ENCODE data around the gene OR2T11.

DNA sequence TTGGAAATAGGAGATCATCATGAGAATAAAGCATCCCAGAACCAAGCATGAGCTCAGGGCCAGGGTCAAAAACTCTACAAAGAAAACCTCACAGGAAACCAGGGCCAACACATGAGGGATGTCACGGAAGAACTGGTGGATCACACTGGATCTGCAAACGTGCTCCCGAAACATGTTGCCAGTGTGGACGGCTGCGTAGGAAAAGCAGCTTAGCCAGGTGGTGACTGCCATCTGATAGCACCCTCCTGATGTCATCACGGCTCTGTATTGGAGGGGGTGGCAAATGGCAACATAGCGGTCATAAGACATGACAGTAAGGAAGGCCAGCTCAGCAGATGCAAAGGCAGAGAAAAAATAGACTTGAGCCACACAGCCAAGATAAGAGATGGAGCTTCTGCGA is 46.8 kb upstream of the OR2T11 start:
- TF ChIP-seq, protein P1, sequence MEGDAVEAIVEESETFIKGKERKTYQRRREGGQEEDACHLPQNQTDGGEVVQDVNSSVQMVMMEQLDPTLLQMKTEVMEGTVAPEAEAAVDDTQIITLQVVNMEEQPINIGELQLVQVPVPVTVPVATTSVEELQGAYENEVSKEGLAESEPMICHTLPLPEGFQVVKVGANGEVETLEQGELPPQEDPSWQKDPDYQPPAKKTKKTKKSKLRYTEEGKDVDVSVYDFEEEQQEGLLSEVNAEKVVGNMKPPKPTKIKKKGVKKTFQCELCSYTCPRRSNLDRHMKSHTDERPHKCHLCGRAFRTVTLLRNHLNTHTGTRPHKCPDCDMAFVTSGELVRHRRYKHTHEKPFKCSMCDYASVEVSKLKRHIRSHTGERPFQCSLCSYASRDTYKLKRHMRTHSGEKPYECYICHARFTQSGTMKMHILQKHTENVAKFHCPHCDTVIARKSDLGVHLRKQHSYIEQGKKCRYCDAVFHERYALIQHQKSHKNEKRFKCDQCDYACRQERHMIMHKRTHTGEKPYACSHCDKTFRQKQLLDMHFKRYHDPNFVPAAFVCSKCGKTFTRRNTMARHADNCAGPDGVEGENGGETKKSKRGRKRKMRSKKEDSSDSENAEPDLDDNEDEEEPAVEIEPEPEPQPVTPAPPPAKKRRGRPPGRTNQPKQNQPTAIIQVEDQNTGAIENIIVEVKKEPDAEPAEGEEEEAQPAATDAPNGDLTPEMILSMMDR (IDR thresholded peaks at IDR 0.05; ENCODE audit: low read depth, low read length, poor library complexity, severe bottlenecking) = no peak
- no peak for TF ChIP-seq EZH2phosphoT487 (IDR thresholded peaks at IDR 0.05; ENCODE audit: borderline replicate concordance, low read length)

Measured in DOHH2 (cell line).